CD4-positive, CD25-positive, alpha-beta regulatory T cell (primary cell): ENCODE results near the gene SPRN. TPM values are rescaled to one million over a fixed set of nuclear protein-coding genes. Genes with fewer than 3 reads are reported as not detected.
A peak's percentile ranks its signal among the peaks of the same experiment; 100 is the strongest.
"Not testable (repeated sequence)": the region's sequence is repeated elsewhere in the genome, so short reads cannot be mapped to it uniquely, and the experiment has no call there.

Source experiments
- ATAC-seq, 2 donors: fragments of 150-1000 bp; cut with Tn5 transposase; one replicate each; pipeline ENCODE4 v1.10.0; 2021; ENCODE audit warnings: low read depth in 2 of 2, moderate number of reproducible peaks in 2 of 2, moderate library complexity in 1 of 2
- DNase-seq, 3 donors: peaks; one replicate each; pipeline versions ENCODE4 v3.0.0 to v3.0.0-alpha.2; 2012 to 2022; ENCODE audit warnings: mixed read lengths in 1 of 3
- H3K27ac ChIP-seq: one replicate; pipeline ENCODE4 v1.7.0; 2013; ENCODE audit warnings: mild to moderate bottlenecking, low read length; ENCODE audit not compliant: insufficient read depth, poor library complexity, severe bottlenecking
- H3K27me3 ChIP-seq: one replicate; pipeline ENCODE4 v1.7.0; 2013; ENCODE audit warnings: low read length; ENCODE audit not compliant: control insufficient read depth, insufficient read depth
- H3K36me3 ChIP-seq: one replicate; pipeline ENCODE4 v1.7.0; 2013; ENCODE audit warnings: mild to moderate bottlenecking, low read length, moderate library complexity; ENCODE audit not compliant: control insufficient read depth, insufficient read depth
- H3K4me1 ChIP-seq: 2 replicates; pipeline ENCODE4 v1.7.0; 2013; ENCODE audit warnings: mild to moderate bottlenecking, low read length; ENCODE audit not compliant: insufficient read depth, control insufficient read depth, poor library complexity, severe bottlenecking
- H3K4me3 ChIP-seq: one replicate; pipeline ENCODE4 v1.7.0; 2013; ENCODE audit warnings: low read depth, mild to moderate bottlenecking, low read length, moderate library complexity
- H3K9me3 ChIP-seq, 2 experiments: 1 replicate in 1 of 2; 2 replicates in 1 of 2; pipeline ENCODE4 v1.7.0; 2013; ENCODE audit warnings: low read length in 2 of 2, mild to moderate bottlenecking in 1 of 2, moderate library complexity in 1 of 2; ENCODE audit not compliant: control insufficient read depth in 2 of 2
- H3K27ac Mint-ChIP-seq, 3 donors: one replicate each; pipeline ENCODE4 v1.8.0; 2020 to 2022; ENCODE audit warnings: mild to moderate bottlenecking in 3 of 3, mixed read lengths in 3 of 3, moderate library complexity in 2 of 3
- H3K27me3 Mint-ChIP-seq: one replicate; pipeline ENCODE4 v1.8.0; 2022; ENCODE audit warnings: mild to moderate bottlenecking, mixed read lengths
- H3K36me3 Mint-ChIP-seq: one replicate; pipeline ENCODE4 v1.8.0; 2020; ENCODE audit warnings: mixed read lengths
- H3K4me1 Mint-ChIP-seq, 4 donors: one replicate each; pipeline ENCODE4 v1.8.0; 2020 to 2022; ENCODE audit warnings: mixed read lengths in 4 of 4, mild to moderate bottlenecking in 1 of 4
- H3K4me3 Mint-ChIP-seq, 4 donors: one replicate each; pipeline ENCODE4 v1.8.0; 2020 to 2022; ENCODE audit warnings: mild to moderate bottlenecking in 4 of 4, mixed read lengths in 4 of 4, moderate library complexity in 3 of 4
- H3K9me3 Mint-ChIP-seq, 7 donors: one replicate each; pipeline ENCODE4 v1.8.0; 2020 to 2022; ENCODE audit warnings: mixed read lengths in 7 of 7, mild to moderate bottlenecking in 3 of 7, moderate library complexity in 2 of 7
- polyA plus RNA-seq, 4 donors: library from polyadenylated mRNA; unstranded; fragments of 300-500 nt; fragmentation: Illumina TruSeq; gene quantifications; one replicate each; pipeline ENCODE4 v1.2.3, GENCODE V29; 2021
- total RNA-seq: library from RNA; stranded (reverse); gene quantifications from one replicate; pipeline ENCODE4 v1.2.3, GENCODE V29; 2022

Gene SPRN
- total and polyA plus RNA-seq, 5 donors from 2014 or later = 0.10 to 0.77 (median 0.25) TPM; not detected in 1

DNA sequence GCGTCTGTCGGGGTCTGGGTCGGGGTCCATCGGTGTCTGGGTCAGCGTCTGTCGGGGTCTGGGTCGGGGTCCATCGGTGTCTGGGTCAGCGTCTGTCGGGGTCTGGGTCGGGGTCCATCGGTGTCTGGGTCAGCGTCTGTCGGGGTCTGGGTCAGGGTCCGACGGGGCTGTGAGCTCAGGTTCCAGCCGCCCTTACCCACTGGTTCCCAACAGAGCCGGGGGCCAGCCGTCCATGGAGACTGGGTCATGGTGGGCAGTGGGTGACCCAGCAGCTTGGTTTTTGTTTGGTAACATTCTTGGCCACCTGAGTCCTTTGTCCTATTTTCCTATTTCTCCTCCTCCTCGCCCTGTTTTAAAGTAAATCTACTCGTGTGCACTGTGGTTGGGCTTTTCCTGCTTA lies 16.9 kb upstream of the SPRN start:
- H3K27me3 Mint-ChIP-seq, H3K36me3 Mint-ChIP-seq, H3K9me3 ChIP-seq, H3K36me3 ChIP-seq, H3K27ac Mint-ChIP-seq, H3K27me3 ChIP-seq, H3K4me3 Mint-ChIP-seq, H3K9me3 Mint-ChIP-seq, DNase-seq, H3K27ac ChIP-seq, ATAC-seq, H3K4me1 ChIP-seq, H3K4me3 ChIP-seq: not testable (repeated sequence)
- peaks cover 0 to 17% (median 8%) of the 10 kb centered on the region in 4 donors for H3K4me1 Mint-ChIP-seq

GRCh38 chr10:133440633-133441285 lies 16.3 kb upstream of the SPRN start:
- H3K4me1 ChIP-seq = peaks cover 5% of the 10 kb centered on the region
- Mint-ChIP-seq H3K36me3 (no peaks in the 10 kb centered on the region), H3K9me3 (peaks cover 0 to 8% (median 0%) of the 10 kb centered on the region in 7 donors), H3K27ac (no peak overlapping the region), H3K4me3 (no peak overlapping the region), H3K4me1 (peaks cover 0 to 17% (median 8%) of the 10 kb centered on the region in 4 donors), H3K27me3 (peaks cover 10% of the 10 kb centered on the region)
- no peak overlapping the region for H3K27ac ChIP-seq
- H3K4me3 ChIP-seq = no peak overlapping the region
- no peaks in the 10 kb centered on the region for H3K27me3 ChIP-seq
- no peaks in the 10 kb centered on the region for H3K36me3 ChIP-seq
- ATAC-seq = no peak
- no peaks in the 10 kb centered on the region for H3K9me3 ChIP-seq
- DNase-seq = no peak

- H3K4me3 Mint-ChIP-seq = no peak overlapping the region
- Histone ChIP-seq H3K4me1 (peaks cover 5% of the 10 kb centered on the region), H3K27me3 (no peaks in the 10 kb centered on the region), H3K27ac (no peak overlapping the region), H3K4me3 (no peak overlapping the region), H3K36me3 (no peaks in the 10 kb centered on the region), H3K9me3 (no peaks in the 10 kb centered on the region)
- DNase-seq (no peak), ATAC-seq (no peak)
- H3K4me1 Mint-ChIP-seq = peaks cover 0 to 17% (median 8%) of the 10 kb centered on the region in 4 donors
- H3K9me3 Mint-ChIP-seq = peaks cover 0 to 4% (median 0%) of the 10 kb centered on the region in 7 donors
- H3K36me3 Mint-ChIP-seq = no peaks in the 10 kb centered on the region
- no peak overlapping the region for H3K27ac Mint-ChIP-seq
- peaks cover 14% of the 10 kb centered on the region for H3K27me3 Mint-ChIP-seq
These were observed 15.4 kb upstream of the SPRN start for GRCh38 chr10:133439517-133440461.

DNA sequence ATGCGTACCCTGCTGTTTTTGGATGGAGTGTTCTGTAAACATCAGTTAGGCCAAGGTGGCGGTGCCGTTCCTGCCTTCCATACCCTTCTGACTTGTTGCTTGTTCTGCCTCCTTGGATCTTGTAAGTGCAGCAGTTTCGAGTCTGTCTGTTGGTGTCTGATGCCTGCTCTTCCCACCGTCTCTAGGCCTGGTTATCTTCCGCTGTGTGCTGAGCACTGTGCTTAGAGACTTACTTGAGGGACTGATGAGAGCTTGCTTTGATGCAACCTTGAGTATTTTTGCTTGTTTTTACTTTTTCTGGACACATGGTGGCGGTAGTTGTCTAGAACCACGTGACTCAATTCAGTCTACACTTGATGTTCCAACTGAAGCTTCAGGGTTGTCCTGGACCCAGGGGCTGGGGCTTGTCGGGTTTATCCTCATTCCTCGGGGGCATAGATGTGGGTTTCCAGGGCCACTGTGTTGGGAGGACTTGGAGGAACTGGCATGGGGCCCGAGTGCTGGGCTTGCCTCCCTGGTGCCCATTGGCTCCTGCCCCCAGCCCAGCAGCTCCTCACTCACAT lies 14.4 kb upstream of the SPRN start:
- H3K4me1 Mint-ChIP-seq = peaks cover 0 to 17% (median 8%) of the 10 kb centered on the region in 4 donors
- H3K27ac ChIP-seq = no peak overlapping the region
- no peaks in the 10 kb centered on the region for H3K27me3 ChIP-seq
- H3K9me3 ChIP-seq = no peaks in the 10 kb centered on the region
- no peak overlapping the region for H3K27ac Mint-ChIP-seq
- ATAC-seq (peak in 1 of 2 donors; percentile 28), DNase-seq (peak in 2 of 3 donors; percentile 9 to 48)
- peaks cover 0 to 4% (median 0%) of the 10 kb centered on the region in 7 donors for H3K9me3 Mint-ChIP-seq
- H3K36me3 Mint-ChIP-seq = no peaks in the 10 kb centered on the region
- H3K27me3 Mint-ChIP-seq = peaks cover 14% of the 10 kb centered on the region
- peaks cover 5% of the 10 kb centered on the region for H3K4me1 ChIP-seq
- H3K4me3 Mint-ChIP-seq = no peak overlapping the region
- H3K36me3 ChIP-seq = no peaks in the 10 kb centered on the region
- no peak overlapping the region for H3K4me3 ChIP-seq

GRCh38 chr10:133432789-133433188 lies 8.4 kb upstream of the SPRN start:
- not testable (repeated sequence) for H3K27ac ChIP-seq, H3K9me3 ChIP-seq, H3K4me1 Mint-ChIP-seq, H3K27me3 ChIP-seq, DNase-seq, H3K4me3 Mint-ChIP-seq, H3K36me3 Mint-ChIP-seq, H3K4me3 ChIP-seq, ATAC-seq, H3K27ac Mint-ChIP-seq, H3K36me3 ChIP-seq, H3K4me1 ChIP-seq
- Mint-ChIP-seq H3K27me3 (peaks cover 13% of the 10 kb centered on the region), H3K9me3 (peaks cover 0 to 14% (median 3%) of the 10 kb centered on the region in 7 donors)

GRCh38 chr10:133431888-133432613 lies 7.6 kb upstream of the SPRN start:
- Mint-ChIP-seq H3K9me3 (peaks cover 0 to 14% (median 3%) of the 10 kb centered on the region in 7 donors), H3K27me3 (peaks cover 13% of the 10 kb centered on the region)
- H3K9me3 ChIP-seq, H3K27ac Mint-ChIP-seq, DNase-seq, H3K4me3 ChIP-seq, ATAC-seq, H3K4me1 Mint-ChIP-seq, H3K27me3 ChIP-seq, H3K4me1 ChIP-seq, H3K27ac ChIP-seq, H3K36me3 ChIP-seq, H3K36me3 Mint-ChIP-seq, H3K4me3 Mint-ChIP-seq: not testable (repeated sequence)

GRCh38 chr10:133429571-133429970 lies 5.1 kb upstream of the SPRN start:
- H3K4me3 Mint-ChIP-seq, H3K9me3 ChIP-seq, H3K27ac ChIP-seq, DNase-seq, H3K4me1 ChIP-seq, H3K36me3 Mint-ChIP-seq, H3K36me3 ChIP-seq, H3K27me3 ChIP-seq, H3K4me3 ChIP-seq, H3K27ac Mint-ChIP-seq, H3K4me1 Mint-ChIP-seq, ATAC-seq, H3K27me3 Mint-ChIP-seq: not testable (repeated sequence)
- H3K9me3 Mint-ChIP-seq = peaks cover 0 to 11% (median 3%) of the 10 kb centered on the region in 7 donors
